Cardiac muscle cell (in vitro differentiated cells and primary cell): ENCODE results near the gene ASPSCR1. TPM values are rescaled to one million over a fixed set of nuclear protein-coding genes. Genes with fewer than 3 reads are reported as not detected.

Experiments
- polyA plus RNA-seq: library from polyadenylated mRNA; unstranded; fragments of >200 nt; fragmentation: Nextera tagmentation; extraction: Ambion mirVana; gene quantifications from 2 replicates; pipeline ENCODE4 v1.2.1, GENCODE V29; 2016
- total RNA-seq: library from RNA; depleted of rRNA; stranded (reverse); fragments of >200 nt; gene quantifications from 2 replicates; pipeline ENCODE4 v1.2.3, GENCODE V29; 2016

The ASPSCR1 gene
- total and polyA plus RNA-seq, 2 experiments from 2014 or later, result 48.5 to 74.0 TPM

Other genes with a start within 250 kb of the ASPSCR1 start
- 0.15 TPM in 1 of 2 replicates, not detected in the other for gene GCGR, start 173.5 kb upstream of the ASPSCR1 start, total RNA-seq
- 0.79 TPM in 1 of 2 replicates, not detected in the other for gene GCGR, start 173.5 kb upstream of the ASPSCR1 start, polyA plus RNA-seq
- gene MCRIP1, start 144.3 kb upstream of the ASPSCR1 start, total RNA-seq, result 161 and 219 TPM in 2 replicates
- gene MCRIP1, start 144.3 kb upstream of the ASPSCR1 start, polyA plus RNA-seq, result 179 and 233 TPM in 2 replicates
- not detected in 2 replicates for gene PPP1R27, start 142.6 kb upstream of the ASPSCR1 start, total RNA-seq
- gene PPP1R27, start 142.6 kb upstream of the ASPSCR1 start, polyA plus RNA-seq, result 1.0 TPM in 1 of 2 replicates, not detected in the other
- gene P4HB, start 117.1 kb upstream of the ASPSCR1 start, total RNA-seq, result 972 and 1,150 TPM in 2 replicates
- 388 and 597 TPM in 2 replicates for gene P4HB, start 117.1 kb upstream of the ASPSCR1 start, polyA plus RNA-seq
- 101 and 177 TPM in 2 replicates for gene ARHGDIA, start 106.3 kb upstream of the ASPSCR1 start, total RNA-seq
- 139 and 163 TPM in 2 replicates for gene ARHGDIA, start 106.3 kb upstream of the ASPSCR1 start, polyA plus RNA-seq
- 94.0 and 139 TPM in 2 replicates for gene ALYREF, start 86.0 kb upstream of the ASPSCR1 start, total RNA-seq
- 93.0 and 130 TPM in 2 replicates for gene ALYREF, start 86.0 kb upstream of the ASPSCR1 start, polyA plus RNA-seq
- 128 and 178 TPM in 2 replicates for gene ANAPC11, start 85.9 kb upstream of the ASPSCR1 start, total RNA-seq
- gene ANAPC11, start 85.9 kb upstream of the ASPSCR1 start, polyA plus RNA-seq, result 368 and 407 TPM in 2 replicates
- 2.3 and 9.1 TPM in 2 replicates for gene NPB, start 75.4 kb upstream of the ASPSCR1 start, total RNA-seq
- 1.2 and 6.6 TPM in 2 replicates for gene NPB, start 75.4 kb upstream of the ASPSCR1 start, polyA plus RNA-seq
- 83.8 and 111 TPM in 2 replicates for gene PCYT2, start 66.2 kb upstream of the ASPSCR1 start, total RNA-seq
- 73.3 and 138 TPM in 2 replicates for gene PCYT2, start 66.2 kb upstream of the ASPSCR1 start, polyA plus RNA-seq
- 10.4 and 26.7 TPM in 2 replicates for gene SIRT7, start 59.5 kb upstream of the ASPSCR1 start, total RNA-seq
- 13.3 and 16.7 TPM in 2 replicates for gene SIRT7, start 59.5 kb upstream of the ASPSCR1 start, polyA plus RNA-seq
- 14.8 and 16.1 TPM in 2 replicates for gene MAFG, start 49.9 kb upstream of the ASPSCR1 start, total RNA-seq
- 23.9 and 27.0 TPM in 2 replicates for gene MAFG, start 49.9 kb upstream of the ASPSCR1 start, polyA plus RNA-seq
- gene PYCR1, start 40.3 kb upstream of the ASPSCR1 start, total RNA-seq, result 109 and 162 TPM in 2 replicates
- 147 and 153 TPM in 2 replicates for gene PYCR1, start 40.3 kb upstream of the ASPSCR1 start, polyA plus RNA-seq
- gene MYADML2, start 30.4 kb upstream of the ASPSCR1 start, total RNA-seq, result 12.2 and 22.8 TPM in 2 replicates
- 17.1 and 17.9 TPM in 2 replicates for gene MYADML2, start 30.4 kb upstream of the ASPSCR1 start, polyA plus RNA-seq
- gene NOTUM, start 16.4 kb upstream of the ASPSCR1 start, total RNA-seq, result 7.4 and 8.1 TPM in 2 replicates
- gene NOTUM, start 16.4 kb upstream of the ASPSCR1 start, polyA plus RNA-seq, result 4.2 and 8.8 TPM in 2 replicates
- gene CENPX, start 45.2 kb downstream of the ASPSCR1 start, total RNA-seq, result 82.9 and 108 TPM in 2 replicates
- gene CENPX, start 45.2 kb downstream of the ASPSCR1 start, polyA plus RNA-seq, result 98.2 and 129 TPM in 2 replicates
- 36.5 and 43.3 TPM in 2 replicates for gene LRRC45, start 45.7 kb downstream of the ASPSCR1 start, total RNA-seq
- gene LRRC45, start 45.7 kb downstream of the ASPSCR1 start, polyA plus RNA-seq, result 15.2 and 31.8 TPM in 2 replicates
- gene RAC3, start 54.0 kb downstream of the ASPSCR1 start, total RNA-seq, result 58.7 and 73.7 TPM in 2 replicates
- gene RAC3, start 54.0 kb downstream of the ASPSCR1 start, polyA plus RNA-seq, result 9.9 and 16.4 TPM in 2 replicates
- gene DCXR, start 60.1 kb downstream of the ASPSCR1 start, total RNA-seq, result 164 and 256 TPM in 2 replicates
- gene DCXR, start 60.1 kb downstream of the ASPSCR1 start, polyA plus RNA-seq, result 228 and 312 TPM in 2 replicates
- gene RFNG, start 74.2 kb downstream of the ASPSCR1 start, total RNA-seq, result 94.6 and 104 TPM in 2 replicates
- gene RFNG, start 74.2 kb downstream of the ASPSCR1 start, polyA plus RNA-seq, result 91.0 and 98.3 TPM in 2 replicates
- 231 and 235 TPM in 2 replicates for gene GPS1, start 74.3 kb downstream of the ASPSCR1 start, total RNA-seq
- 223 and 257 TPM in 2 replicates for gene GPS1, start 74.3 kb downstream of the ASPSCR1 start, polyA plus RNA-seq
- gene DUS1L, start 88.2 kb downstream of the ASPSCR1 start, total RNA-seq, result 109 and 184 TPM in 2 replicates
- 183 and 196 TPM in 2 replicates for gene DUS1L, start 88.2 kb downstream of the ASPSCR1 start, polyA plus RNA-seq
- gene FASN, start 120.6 kb downstream of the ASPSCR1 start, total RNA-seq, result 276 and 279 TPM in 2 replicates
- 61.8 and 85.9 TPM in 2 replicates for gene FASN, start 120.6 kb downstream of the ASPSCR1 start, polyA plus RNA-seq
- gene CCDC57, start 235.2 kb downstream of the ASPSCR1 start, total RNA-seq, result 28.3 and 46.2 TPM in 2 replicates
- 53.5 and 56.0 TPM in 2 replicates for gene CCDC57, start 235.2 kb downstream of the ASPSCR1 start, polyA plus RNA-seq